K562 (cell line): Measurements from ENCODE around the gene SH2D7. TPM values are rescaled to one million over a fixed set of nuclear protein-coding genes. Genes with fewer than 3 reads are reported as not detected.

Source experiments
- ATAC-seq: fragments of 200-7000 bp; cut with Tn5 transposase; 3 replicates; pipeline ENCODE4 v1.9.1; 2020; ENCODE audit warnings: moderate library complexity
- BruUV-seq: library from RNA; stranded (reverse); fragments of 400-500 nt; replicated peaks from 2 replicates; lab custom pipeline; 2021; lab: Mats Ljungman, UMichigan
- CTCF ChIA-PET: fragments of 300-600 bp; formaldehyde crosslinking; extraction: SDS; loops from one replicate; lab custom pipeline; 2021; ENCODE audit warnings: low intra/inter-chr PET ratio; lab: Yijun Ruan, JAX
- POLR2A ChIA-PET: fragments of 300-600, 350-650 bp; sonication (Branson Sonifier 250); formaldehyde crosslinking; extraction: SDS; loops from one replicate; lab custom pipeline; 2021; ENCODE audit warnings: antibody characterized with exemption, inconsistent platforms; lab: Yijun Ruan, JAX
- DNase-seq, 4 experiments: peaks; one replicate each; pipeline versions ENCODE4 v3.0.0 to v3.0.0-alpha.2; 2011 to 2018; ENCODE audit warnings: low spot score in 3 of 4, mixed read lengths in 3 of 4; ENCODE audit errors: extremely low read depth in 1 of 4
- FAIRE-seq: peaks from 2 replicates; lab custom pipeline; 2011; peaks lifted over from hg19 to GRCh38; lab: Jason Lieb, UNC
- H2AFZ ChIP-seq: 2 replicates; pipeline ENCODE4 v1.6.0; 2011; ENCODE audit warnings: low read depth, low read length, control low read depth, inconsistent platforms
- H3K27ac ChIP-seq: fragments of 200-600 bp; 3 replicates; pipeline ENCODE4 v1.8.0; 2011; ENCODE audit warnings: low read depth, mild to moderate bottlenecking, control low read depth, inconsistent platforms, low read length, moderate library complexity, mixed read lengths; ENCODE audit errors: extremely low read depth
- H3K27me3 ChIP-seq, 2 experiments: fragments of 300-600 bp in 1 of 2; 2 replicates in 1 of 2; 3 replicates in 1 of 2; pipeline versions ENCODE4 v1.6.0 to v1.8.0; 2011; ENCODE audit warnings: inconsistent platforms in 2 of 2, low read length in 2 of 2, mild to moderate bottlenecking in 1 of 2, mixed read lengths in 1 of 2, moderate library complexity in 1 of 2; ENCODE audit not compliant: control insufficient read depth in 2 of 2, insufficient read depth in 2 of 2
- H3K36me3 ChIP-seq: fragments of 300-600 bp; 3 replicates; pipeline ENCODE4 v1.8.0; 2011; ENCODE audit warnings: mild to moderate bottlenecking, low read length, inconsistent platforms; ENCODE audit not compliant: control insufficient read depth, insufficient read depth
- H3K4me1 ChIP-seq, 2 experiments: fragments of 200-600 bp in 1 of 2; replicated peaks in 1 of 2; 2 replicates in 1 of 2; 3 replicates in 1 of 2; pipeline versions ENCODE4 v1.5.1 to v1.8.0; 2011; ENCODE audit warnings: inconsistent platforms in 2 of 2, low read length in 2 of 2, mild to moderate bottlenecking in 1 of 2, mixed read lengths in 1 of 2, moderate library complexity in 1 of 2; ENCODE audit not compliant: control insufficient read depth in 2 of 2, insufficient read depth in 2 of 2
- H3K4me2 ChIP-seq: 2 replicates; pipeline ENCODE4 v1.6.1; 2011; ENCODE audit warnings: low read length, control low read depth, inconsistent platforms, mixed read lengths; ENCODE audit not compliant: insufficient read depth
- H3K4me3 ChIP-seq: fragments of 200-600 bp; sonication (generic), shearing (Covaris generic); 2 replicates; pipeline ENCODE4 v1.5.1; 2016; ENCODE audit warnings: control low read depth, inconsistent platforms
- H3K79me2 ChIP-seq: fragments of 200-600 bp; 3 replicates; pipeline ENCODE4 v1.8.0; 2011; ENCODE audit warnings: low read length, inconsistent platforms; ENCODE audit not compliant: control insufficient read depth, insufficient read depth
- H3K9ac ChIP-seq, 2 experiments: 2 replicates each; pipeline versions ENCODE4 v1.6.0 to v1.6.1; 2011; ENCODE audit warnings: low read depth in 2 of 2, low read length in 2 of 2, control low read depth in 1 of 2, inconsistent platforms in 1 of 2, mild to moderate bottlenecking in 1 of 2, mixed read lengths in 1 of 2; ENCODE audit not compliant: insufficient read depth in 1 of 2
- H3K9me1 ChIP-seq: one replicate; pipeline ENCODE4 v1.6.0; 2011; ENCODE audit warnings: inconsistent platforms, mild to moderate bottlenecking, low read length, moderate library complexity; ENCODE audit not compliant: control insufficient read depth, insufficient read depth
- H3K9me3 ChIP-seq: replicated peaks from 2 replicates; pipeline ENCODE4 v1.5.1; 2011; ENCODE audit warnings: low read depth, low read length, inconsistent platforms; ENCODE audit not compliant: control insufficient read depth, insufficient read depth
- H4K20me1 ChIP-seq: replicated peaks from 2 replicates; pipeline ENCODE4 v1.6.1; 2011; ENCODE audit warnings: low read length, inconsistent platforms, mixed read lengths; ENCODE audit not compliant: control insufficient read depth, insufficient read depth
- BRD9 ChIP-seq: fragments of 450-650 bp; IDR thresholded peaks from 2 replicates; pipeline ENCODE4 v1.6.1; 2018; ENCODE audit warnings: low read depth; ENCODE audit not compliant: partially characterized antibody
- GATA2 ChIP-seq: sonication (generic); formaldehyde crosslinking; IDR thresholded peaks from 2 replicates; pipeline ENCODE4 v1.4.0; 2020; ENCODE audit warnings: mild to moderate bottlenecking, missing genetic modification reagents
- ILK ChIP-seq: fragments of 450-650 bp; IDR thresholded peaks from 2 replicates; pipeline ENCODE4 v1.6.1; 2016; ENCODE audit warnings: missing genetic modification characterization, low read depth, mild to moderate bottlenecking, missing compliant biosample characterization, moderate library complexity, borderline replicate concordance
- KDM2B ChIP-seq: fragments of 250-450 bp; sonication (Bioruptor Pico); IDR thresholded peaks from 2 replicates; pipeline ENCODE4 v1.8.0; 2021; ENCODE audit warnings: mild to moderate bottlenecking, moderate library complexity
- MCM3 ChIP-seq: fragments of 450-650 bp; IDR thresholded peaks from 2 replicates; pipeline ENCODE4 v1.6.1; 2016
- NFRKB ChIP-seq: fragments of 450-650 bp; IDR thresholded peaks from 2 replicates; pipeline ENCODE4 v1.6.1; 2016; ENCODE audit warnings: low read depth
- TEAD4 ChIP-seq, 2 experiments: sonication (generic) in 1 of 2; formaldehyde crosslinking in 1 of 2; IDR thresholded peaks; 2 replicates each; pipeline versions ENCODE4 v1.6.1 to v1.8.0; 2012 to 2022; ENCODE audit warnings: borderline replicate concordance in 1 of 2, inconsistent platforms in 1 of 2, low read length in 1 of 2, mild to moderate bottlenecking in 1 of 2, missing genetic modification reagents in 1 of 2
- YBX1 ChIP-seq: fragments of 450-650 bp; IDR thresholded peaks from 2 replicates; pipeline ENCODE4 v1.7.1; 2016; ENCODE audit warnings: mild to moderate bottlenecking
- ZNF668 ChIP-seq: fragments of 250-450 bp; sonication (Bioruptor Pico); IDR thresholded peaks from 2 replicates; pipeline ENCODE4 v1.8.0; 2022; ENCODE audit warnings: mild to moderate bottlenecking, inconsistent platforms
- WGBS: fragments of 100-300 bp; shearing (Covaris generic); methylation state at CpG from one replicate; pipeline ENCODE4 v1.1.6; 2016; ENCODE audit warnings: low coverage, mixed read lengths; ENCODE audit not compliant: insufficient coverage; ENCODE audit errors: missing lambda C conversion rate; 5-methylcytosine and 5-hydroxymethylcytosine counted together
- in situ Hi-C: fragments of 300-500 bp; cut with MboI; formaldehyde crosslinking; loops from 4 replicates; pipeline ENCODE4 v1.15.0; 2018; ENCODE audit warnings: inconsistent platforms, mixed read lengths
- intact Hi-C: fragments of 100-400 bp; cut with micrococcal nuclease; formaldehyde crosslinking; loops from 2 replicates; pipeline ENCODE4 v1.14.2; 2022
- polyA plus RNA-seq, 8 experiments: library from polyadenylated mRNA; depleted of rRNA in 4 of 8; stranded (reverse) in 5 of 8; unstranded in 3 of 8; fragments of >200 nt; fragmentation: Nextera tagmentation in 2 of 8; fragmentation: Illumina TruSeq in 1 of 8; extraction: Ambion mirVana in 2 of 8; extraction: Trizol in 1 of 8; gene quantifications; 2 replicates each; pipeline versions ENCODE4 v1.2.1 to v1.2.3, GENCODE V29; 2011 to 2014; ENCODE audit warnings: inconsistent platforms in 1 of 8, missing spikeins in 1 of 8
- total RNA-seq, 7 experiments: library from RNA; depleted of rRNA in 6 of 7; stranded (reverse); fragments of >200 nt in 6 of 7; fragmentation: Illumina TruSeq in 2 of 7; extraction: Trizol in 2 of 7; gene quantifications; 2 replicates each; pipeline versions ENCODE4 v1.2.1 to v1.2.3, GENCODE V29; 2011 to 2021; ENCODE audit warnings: low replicate concordance in 1 of 7
- TF ChIP-seq, protein P1 (sequence below): fragments of 250-450 bp; sonication (Bioruptor Pico); IDR thresholded peaks from 2 replicates; pipeline ENCODE4 v1.4.0; 2020; ENCODE audit warnings: mild to moderate bottlenecking
- TF ChIP-seq, protein P2 (sequence below): fragments of 250-450 bp; sonication (Bioruptor Pico); IDR thresholded peaks from 2 replicates; pipeline ENCODE4 v1.8.0; 2021; ENCODE audit warnings: moderate library complexity, mild to moderate bottlenecking, inconsistent platforms

Gene SH2D7
- total and polyA plus RNA-seq, 9 of the 15 experiments (the other 6 are each of a cell fraction or from before 2014, with no cell fraction given) = not detected

DNA sequence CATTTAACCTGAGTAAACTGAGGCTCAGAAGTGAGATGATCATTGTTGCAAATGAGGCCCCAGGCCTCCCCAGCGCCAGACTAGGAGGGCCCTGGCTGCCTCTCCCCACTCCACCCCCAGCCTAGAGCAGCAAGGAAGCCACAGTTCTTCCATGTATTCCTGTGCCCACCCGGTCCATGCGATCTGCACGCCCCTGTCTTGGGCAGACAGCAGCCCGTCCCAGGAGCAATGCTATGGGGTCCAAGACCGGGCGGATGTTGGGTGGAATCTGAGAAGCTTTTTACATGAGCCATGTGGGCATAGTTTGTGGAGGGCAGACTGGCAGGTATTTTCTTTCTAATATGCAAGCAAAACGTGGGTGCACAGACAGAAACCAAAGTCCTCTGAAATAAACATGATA, 15.1 kb downstream of the SH2D7 start:
- 72% methylated on average over 8 of the region's 8 CpGs for WGBS
- Histone ChIP-seq H3K27me3 (no peaks in the 10 kb centered on the region), H4K20me1 (peaks cover 4% of the 10 kb centered on the region; the same call in 1 of the 2 replicates), H3K9me1 (no peaks in the 10 kb centered on the region), H3K4me1 (peaks cover 0 to 7% of the 10 kb centered on the region in 2 experiments; a peak in 2 of 5 replicates), H3K4me2 (no peak overlapping the region), H3K79me2 (no peaks in the 10 kb centered on the region), H3K36me3 (no peaks in the 10 kb centered on the region), H3K4me3 (no peak overlapping the region), H3K27ac (no peak overlapping the region), H3K9ac (no peak overlapping the region), H2AFZ (no peak overlapping the region), H3K9me3 (no peaks in the 10 kb centered on the region)
- TF ChIP-seq NFRKB (no peak), KDM2B (CRISPR knock-in tag) (no peak), BRD9 (no peak), ILK (tag) (no peak), YBX1 (no peak), GATA2 (CRISPR knock-in tag) (no peak), TEAD4 (IDR thresholded peaks at IDR 0.05; ENCODE audit: low read length) (no peak), TEAD4 (CRISPR knock-in tag; IDR thresholded peaks at IDR 0.05; ENCODE audit: borderline replicate concordance) (no peak), MCM3 (no peak), ZNF668 (CRISPR knock-in tag) (no peak)
- TF ChIP-seq, protein P1, sequence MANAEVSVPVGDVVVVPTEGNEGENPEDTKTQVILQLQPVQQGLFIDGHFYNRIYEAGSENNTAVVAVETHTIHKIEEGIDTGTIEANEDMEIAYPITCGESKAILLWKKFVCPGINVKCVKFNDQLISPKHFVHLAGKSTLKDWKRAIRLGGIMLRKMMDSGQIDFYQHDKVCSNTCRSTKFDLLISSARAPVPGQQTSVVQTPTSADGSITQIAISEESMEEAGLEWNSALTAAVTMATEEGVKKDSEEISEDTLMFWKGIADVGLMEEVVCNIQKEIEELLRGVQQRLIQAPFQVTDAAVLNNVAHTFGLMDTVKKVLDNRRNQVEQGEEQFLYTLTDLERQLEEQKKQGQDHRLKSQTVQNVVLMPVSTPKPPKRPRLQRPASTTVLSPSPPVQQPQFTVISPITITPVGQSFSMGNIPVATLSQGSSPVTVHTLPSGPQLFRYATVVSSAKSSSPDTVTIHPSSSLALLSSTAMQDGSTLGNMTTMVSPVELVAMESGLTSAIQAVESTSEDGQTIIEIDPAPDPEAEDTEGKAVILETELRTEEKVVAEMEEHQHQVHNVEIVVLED (CRISPR knock-in tag) = no peak
- TF ChIP-seq, protein P2, sequence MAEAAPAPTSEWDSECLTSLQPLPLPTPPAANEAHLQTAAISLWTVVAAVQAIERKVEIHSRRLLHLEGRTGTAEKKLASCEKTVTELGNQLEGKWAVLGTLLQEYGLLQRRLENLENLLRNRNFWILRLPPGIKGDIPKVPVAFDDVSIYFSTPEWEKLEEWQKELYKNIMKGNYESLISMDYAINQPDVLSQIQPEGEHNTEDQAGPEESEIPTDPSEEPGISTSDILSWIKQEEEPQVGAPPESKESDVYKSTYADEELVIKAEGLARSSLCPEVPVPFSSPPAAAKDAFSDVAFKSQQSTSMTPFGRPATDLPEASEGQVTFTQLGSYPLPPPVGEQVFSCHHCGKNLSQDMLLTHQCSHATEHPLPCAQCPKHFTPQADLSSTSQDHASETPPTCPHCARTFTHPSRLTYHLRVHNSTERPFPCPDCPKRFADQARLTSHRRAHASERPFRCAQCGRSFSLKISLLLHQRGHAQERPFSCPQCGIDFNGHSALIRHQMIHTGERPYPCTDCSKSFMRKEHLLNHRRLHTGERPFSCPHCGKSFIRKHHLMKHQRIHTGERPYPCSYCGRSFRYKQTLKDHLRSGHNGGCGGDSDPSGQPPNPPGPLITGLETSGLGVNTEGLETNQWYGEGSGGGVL (CRISPR knock-in tag) = no peak
- FAIRE-seq (no peak), ATAC-seq (no peak), DNase-seq (no peak)
- CTCF ChIA-PET = interaction anchor here (0.5 to 1.8 kb wide), 5 partner anchors 105 to 148 kb away, joined by 3 to 16 read pairs (median 4); no protein-coding TSS in a partner anchor
- POLR2A ChIA-PET = no interaction called here
- intact Hi-C loops (no loop called here), in situ Hi-C loops (no loop called here)
- BruUV-seq = no TSS peak
